DMS114 treated with DMSO at 0.1 percent for 48 hours (cell line): ENCODE measurements around the gene VOPP1.
"Not testable (repeated sequence)": the region's sequence is repeated elsewhere in the genome, so short reads cannot be mapped to it uniquely, and the experiment has no call there.

ENCODE experiments used
- DNase-seq: peaks from one replicate; lab custom pipeline; 2025; ENCODE audit not compliant: unreplicated experiment; lab: John Stamatoyannopoulos, UW

VOPP1 gene

DNA sequence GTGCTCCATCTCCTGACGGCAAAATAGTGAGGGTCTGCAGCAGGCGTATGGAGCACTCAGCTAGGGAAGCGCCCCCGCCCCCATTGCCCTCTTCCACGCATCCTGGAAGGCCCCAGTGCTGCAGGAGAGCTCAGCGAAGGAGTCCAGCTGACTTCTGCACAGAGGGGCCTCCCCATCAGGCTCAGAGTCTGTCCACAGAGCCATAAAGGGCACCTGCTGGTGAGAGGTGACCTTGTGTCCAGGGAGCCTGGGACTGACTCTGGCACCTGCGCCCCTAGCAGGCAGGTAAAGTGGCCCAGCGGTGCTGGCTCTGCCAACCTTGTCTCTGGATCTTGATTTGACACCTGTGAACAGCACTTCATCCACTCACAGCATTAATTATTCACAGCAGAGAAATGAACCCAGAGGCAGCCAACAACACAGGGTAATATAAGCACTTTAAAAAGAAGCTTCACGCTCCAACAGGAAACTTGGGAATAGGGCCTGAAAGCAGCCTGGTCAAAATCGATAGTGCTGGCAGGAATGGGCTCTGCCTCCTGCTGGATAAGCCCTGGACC lies 59.6 kb downstream of the VOPP1 start:
- no peak for DNase-seq

DNA sequence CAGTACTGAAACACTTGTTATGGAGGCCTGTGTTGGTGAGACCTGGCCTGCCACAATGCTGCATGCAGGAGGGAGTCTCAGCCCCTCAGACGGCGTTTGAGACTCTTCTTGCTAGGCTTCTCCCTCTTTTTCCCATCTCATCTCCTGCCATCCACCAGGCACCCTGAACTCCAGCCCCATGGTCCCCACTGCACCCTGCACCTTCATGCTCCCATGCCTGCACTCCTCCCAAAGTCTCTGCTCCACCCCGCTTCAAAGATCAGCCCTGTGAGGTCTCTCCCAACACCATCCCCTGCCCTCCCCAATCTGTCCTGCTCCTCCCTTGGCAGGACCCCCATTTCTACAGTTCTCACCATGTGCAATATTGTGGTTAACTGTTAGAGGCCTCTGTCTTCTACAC lies 61.7 kb downstream of the VOPP1 start:
- no peak for DNase-seq

DNA sequence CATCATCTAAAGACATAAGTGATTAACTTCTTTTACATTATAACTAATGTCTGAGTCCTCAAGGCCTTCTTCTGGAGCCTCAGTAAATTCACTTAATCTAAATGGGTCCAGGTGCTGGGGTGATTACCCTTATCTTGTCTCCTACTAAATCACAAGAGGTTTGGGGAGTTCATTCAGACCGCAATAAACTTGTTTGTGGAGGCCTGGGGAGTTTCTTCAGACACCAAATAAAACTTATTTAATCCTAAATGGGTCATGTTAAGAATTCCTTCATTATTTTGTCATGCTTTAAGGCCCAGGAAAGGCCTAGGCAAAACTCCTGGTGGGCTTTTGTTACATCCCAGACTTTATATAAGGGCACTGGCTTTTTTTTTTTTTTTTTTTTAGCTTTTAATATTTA lies 62.1 kb downstream of the VOPP1 start:
- not testable (repeated sequence) for DNase-seq

DNA sequence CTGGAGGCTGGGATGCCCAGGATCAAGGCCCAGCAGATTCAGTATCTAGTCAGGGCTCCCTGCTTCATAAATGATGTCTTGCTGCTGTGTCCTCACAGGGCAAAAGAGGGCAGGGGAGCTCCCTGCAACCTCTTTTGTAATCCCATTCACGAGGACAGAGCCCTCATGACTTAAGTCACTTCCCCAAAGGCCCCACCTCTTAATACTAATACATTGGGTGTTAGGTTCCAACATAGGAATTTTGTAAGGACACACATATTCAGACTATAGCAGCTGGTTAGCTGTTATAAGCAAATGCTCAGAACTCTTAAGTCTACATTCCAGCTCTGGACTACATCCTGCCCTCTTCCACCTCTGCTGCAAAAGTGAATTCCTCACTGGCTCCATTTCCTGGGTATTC lies 63.0 kb downstream of the VOPP1 start:
- no peak for DNase-seq

DNA sequence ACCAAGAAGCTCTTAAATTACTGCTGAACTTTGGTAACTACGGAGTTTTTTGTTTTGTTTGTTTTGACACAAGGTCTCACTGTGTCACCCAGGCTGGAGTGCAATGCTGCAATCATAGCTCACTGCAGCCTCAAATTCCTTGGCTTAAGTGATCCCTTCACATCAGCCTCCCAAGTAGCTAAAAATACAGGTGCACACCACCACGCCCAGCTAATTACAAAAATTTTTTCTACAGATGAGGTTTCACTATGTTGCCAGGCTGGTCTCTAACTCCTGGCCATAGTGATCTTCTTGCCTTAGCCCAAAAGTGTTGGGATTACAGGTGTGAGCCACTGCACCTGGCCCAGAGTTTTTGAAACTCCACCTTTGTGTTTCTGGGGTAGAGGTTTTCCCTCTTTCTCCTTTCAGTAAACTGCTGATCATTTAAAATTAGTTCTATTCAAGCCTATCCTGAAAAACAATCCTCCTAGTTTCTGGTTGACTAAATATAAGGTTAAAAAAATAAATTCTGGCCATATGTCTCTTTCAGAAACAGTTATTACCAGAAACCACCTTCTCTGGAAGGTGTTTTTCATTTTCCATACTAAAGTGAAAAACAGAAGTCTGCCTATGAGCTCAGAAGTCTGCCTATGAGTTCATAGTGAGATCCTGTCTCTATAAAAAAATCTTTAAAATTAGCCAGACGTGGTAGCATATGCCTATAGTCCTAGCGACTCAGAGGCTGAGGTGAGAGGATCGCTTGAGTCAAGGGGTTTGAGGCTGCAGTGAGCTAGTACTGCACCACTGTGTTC lies 63.9 kb downstream of the VOPP1 start:
- DNase-seq = no peak

DNA sequence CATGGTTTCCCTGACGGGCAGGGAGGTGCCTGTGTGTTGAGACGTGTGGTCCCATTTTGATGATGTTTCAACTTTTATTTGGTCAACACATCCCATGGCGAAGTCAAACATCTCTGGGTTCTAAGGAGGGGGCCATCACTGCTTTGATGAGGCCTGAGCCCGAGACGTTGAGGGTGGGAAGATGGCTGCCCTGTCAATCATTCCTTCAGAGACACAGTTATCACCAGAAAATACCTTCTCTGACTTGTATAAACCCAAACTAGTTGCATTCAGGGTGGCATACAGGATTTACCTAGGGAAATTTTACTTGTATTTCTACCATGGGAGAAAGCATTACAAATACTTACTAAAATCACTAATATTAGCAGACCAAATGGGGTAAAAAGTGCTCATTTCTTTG lies 64.6 kb downstream of the VOPP1 start:
- DNase-seq = no peak

DNA sequence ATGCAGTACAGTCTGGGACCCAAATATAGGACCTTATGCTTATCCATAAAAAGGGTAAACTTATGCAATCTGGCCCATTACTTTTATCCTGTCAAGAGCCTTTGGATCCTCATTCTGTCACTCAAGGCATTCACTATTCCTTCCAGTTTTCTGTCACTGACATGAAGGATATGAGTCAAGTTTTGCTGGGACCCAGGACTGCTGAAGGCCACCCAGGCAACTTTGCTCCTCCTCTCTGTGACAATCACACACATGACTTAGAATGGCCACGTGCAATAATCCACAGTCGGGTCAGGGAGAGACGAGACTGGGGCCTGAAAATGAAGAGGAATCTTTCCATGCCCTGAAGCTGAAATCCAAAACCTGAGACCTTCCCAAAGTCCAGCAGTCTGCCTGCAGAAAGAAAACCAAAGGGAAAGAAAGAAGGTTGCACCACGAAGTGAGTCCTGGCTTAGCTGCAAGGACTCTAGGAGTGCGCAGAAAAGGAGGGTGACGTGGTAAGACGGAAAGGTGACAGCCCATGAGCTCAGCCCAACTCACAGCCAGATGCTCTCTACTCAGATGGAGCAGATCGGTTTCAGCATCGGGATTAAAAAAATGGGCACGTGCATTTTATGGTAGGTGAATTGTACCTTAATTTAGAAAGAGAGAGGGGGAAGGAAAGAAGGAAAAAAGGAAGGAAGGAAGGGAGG lies 67.2 kb downstream of the VOPP1 start:
- no peak for DNase-seq

DNA sequence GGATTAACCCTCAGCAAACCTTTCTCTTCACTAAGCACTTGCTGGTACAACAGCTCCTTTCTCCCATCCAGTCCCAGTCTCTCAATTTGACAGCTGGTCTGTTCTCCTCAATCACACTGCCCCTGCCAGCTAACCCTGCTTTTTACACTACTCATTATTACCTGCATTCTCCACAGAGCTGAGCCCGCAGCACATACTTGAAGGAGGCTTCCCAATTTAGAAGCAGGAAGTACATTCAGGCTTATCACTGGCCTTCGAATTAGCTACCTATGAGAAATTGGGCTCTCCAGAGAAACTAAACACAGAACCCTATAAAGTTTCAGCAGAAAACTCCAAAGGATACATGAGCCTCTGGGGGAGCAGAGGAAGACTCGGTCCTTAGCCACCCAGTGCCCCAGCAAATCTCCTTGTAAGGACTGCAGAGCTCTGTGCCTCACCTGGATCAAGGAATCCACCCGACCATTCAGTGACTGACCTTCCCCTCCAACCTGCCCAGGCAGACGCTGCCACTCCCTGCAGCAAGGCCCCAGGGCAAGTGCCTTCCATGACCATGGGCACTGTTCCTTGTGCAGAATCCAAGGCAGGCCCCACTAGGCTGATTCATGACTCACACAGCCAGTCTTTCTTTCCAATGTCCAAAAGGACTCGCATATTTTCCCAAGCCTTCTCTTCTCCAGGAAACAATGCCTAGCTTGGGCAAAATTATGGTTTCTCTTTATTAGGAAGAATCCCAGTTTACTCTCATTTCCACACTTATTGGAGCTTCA lies 68.0 kb downstream of the VOPP1 start:
- no peak for DNase-seq

DNA sequence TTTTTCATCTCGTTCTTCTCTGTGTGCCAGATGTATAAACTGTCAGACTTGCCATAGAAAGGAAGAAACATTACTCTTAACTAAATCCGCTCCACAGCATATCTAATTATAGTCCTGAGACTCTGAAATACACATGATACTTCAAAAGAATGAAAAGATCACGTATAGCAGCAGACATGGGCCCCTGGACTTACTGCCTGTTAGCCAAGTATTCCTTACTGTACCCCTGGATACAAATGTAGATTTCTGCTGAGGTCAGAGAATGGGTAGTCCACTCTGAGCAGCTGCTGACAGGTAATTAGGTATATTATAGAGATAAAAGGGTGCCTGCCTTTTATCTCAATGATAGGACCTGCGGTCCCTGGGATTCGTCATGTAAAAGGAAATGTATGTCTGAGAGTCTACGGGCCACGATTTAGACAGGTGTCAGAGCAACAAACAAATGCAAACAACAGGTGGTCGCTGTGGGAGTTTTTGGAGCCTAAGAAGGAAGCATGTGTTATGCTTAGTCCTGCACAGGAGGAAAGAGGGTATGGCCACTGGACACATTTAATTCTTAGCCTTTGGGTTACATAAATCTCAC lies 69.4 kb downstream of the VOPP1 start:
- no peak for DNase-seq

DNA sequence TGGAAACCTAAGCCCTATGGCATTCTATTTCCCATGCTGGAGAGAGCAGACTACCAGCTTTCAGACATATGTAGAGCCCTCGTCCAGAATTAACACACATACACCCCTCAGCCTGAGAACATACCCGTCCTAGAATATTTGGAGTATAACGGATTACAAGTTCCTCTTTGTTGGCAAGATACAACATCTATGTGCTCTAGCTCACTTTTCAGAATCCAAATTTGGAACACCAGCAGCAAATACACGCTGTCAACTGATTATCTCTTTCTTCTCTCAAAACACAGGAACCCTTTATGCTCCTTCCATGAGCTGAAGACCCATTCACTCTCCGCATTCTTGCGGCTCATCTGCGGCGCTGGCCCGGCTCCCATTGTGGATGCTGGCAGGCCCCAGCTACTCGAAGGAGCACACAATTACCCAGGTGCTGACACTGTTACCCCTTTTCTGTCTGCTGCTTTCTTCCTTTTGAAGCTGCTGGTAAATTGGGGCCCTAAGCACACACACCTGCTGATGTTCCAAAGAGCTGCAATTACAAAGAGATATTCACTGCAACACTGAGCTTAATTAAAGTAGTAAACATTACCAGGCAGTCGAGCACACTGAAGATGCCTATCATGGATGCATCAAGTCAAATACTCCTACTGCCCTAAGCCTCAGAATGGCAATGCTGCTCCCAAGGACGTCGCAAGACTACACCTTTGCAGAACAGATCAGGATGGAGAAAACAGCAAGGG lies 70.0 kb downstream of the VOPP1 start:
- DNase-seq = no peak

DNA sequence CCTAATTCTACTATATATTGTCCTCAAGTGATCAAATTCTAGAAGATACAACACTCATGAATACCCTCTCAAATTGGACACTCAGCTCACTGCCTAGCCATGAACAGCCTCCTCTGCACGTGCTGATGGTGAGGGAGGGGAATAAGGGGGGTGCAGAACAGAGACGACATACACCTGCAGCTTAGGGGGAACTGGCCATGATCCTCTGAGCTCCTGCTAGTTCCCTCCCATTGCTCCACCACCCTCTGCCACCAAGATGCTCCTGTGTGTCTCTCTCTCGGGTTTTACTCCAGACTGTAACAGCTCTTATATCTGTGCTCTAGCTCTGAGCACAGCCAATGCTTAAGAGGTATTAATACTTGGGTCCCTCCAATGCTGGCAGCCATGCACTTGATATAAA lies 70.7 kb downstream of the VOPP1 start:
- DNase-seq = no peak

DNA sequence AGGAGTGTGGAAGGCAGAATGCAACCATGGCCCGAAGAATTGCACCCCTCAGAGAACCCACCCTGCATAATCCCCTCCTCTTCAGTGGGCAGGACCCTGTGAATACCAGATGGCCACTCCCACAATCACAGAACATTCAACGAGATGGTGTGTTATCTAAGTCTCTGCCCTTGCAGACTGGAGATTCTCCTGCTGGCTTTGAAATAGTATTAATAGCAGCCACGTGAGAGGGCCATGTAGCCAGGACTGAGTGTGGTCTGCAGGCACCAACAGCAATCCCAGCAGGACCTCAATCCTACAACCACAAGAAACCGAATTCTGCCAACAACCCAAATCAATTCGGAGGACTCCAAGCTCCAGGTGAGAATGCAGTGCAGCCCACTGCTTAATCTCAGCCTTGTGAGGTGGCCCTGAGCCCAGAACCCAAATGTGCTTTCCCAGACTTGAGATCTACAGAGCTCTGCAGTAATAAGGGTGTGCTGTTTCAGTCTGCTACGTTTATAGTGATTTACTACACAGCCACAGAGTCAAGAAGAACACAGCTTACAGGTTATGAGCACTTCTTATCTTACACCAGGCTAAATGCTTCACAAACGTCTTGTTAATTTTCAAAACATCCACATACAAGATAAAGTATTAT lies 72.1 kb downstream of the VOPP1 start:
- DNase-seq = no peak

DNA sequence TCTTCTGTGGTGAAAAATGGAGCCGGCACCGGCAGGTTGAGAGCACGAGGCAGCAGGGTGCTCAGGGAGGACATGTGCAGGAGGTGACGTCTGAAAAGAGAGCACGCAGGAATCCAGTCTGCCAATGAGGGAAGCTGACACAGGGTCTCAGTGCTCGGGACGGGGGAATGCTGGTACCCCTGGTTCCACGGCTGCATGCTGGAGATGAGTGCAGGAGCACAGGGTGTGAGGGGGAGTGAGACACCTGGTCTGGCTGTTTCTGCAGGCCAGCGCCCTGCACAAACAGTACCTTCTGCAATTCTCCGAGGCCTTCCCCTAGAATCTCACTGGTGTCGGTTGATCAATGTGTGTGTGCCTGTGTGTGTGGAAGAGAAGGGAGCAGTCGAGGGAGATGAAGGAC lies 72.7 kb downstream of the VOPP1 start:
- DNase-seq = no peak

DNA sequence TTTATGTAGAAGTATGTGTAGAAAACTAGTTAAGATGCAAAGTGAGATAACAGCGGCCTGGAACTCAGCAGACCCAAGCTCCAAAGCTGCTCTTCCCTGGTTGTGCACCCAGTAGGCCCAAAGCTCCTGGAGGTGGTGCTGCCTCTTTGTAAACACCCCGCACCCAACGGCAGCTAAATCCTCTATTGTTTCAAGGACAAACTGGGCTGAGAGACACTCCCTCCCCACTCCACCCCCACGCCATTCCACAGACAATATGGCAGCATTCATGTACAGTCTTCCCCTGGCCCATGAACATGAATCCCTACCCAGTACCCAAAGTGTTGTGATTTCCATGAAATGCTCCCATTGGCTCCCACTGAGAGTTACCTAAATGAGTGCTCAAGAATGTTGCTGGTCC lies 73.5 kb downstream of the VOPP1 start:
- no peak for DNase-seq

DNA sequence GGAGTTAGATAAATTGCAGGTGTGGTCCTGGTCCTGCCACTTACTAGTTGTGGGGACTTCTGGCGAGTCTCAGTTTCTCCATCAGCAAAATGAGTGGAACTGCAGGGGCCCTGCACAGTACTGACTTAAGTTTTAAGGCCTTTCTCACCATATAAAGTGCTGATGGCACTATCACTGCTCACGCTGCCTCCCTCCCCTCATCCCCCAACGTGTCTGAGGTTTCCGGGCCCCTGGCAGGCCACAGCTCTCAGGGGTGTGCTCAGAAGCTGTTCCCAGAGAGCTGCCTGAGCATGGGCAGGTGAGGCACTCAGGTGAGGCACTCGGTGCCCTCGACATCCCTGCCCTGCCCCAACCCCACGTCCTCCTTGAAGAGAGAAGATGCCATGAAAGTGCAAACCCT lies 74.2 kb downstream of the VOPP1 start:
- DNase-seq = no peak

DNA sequence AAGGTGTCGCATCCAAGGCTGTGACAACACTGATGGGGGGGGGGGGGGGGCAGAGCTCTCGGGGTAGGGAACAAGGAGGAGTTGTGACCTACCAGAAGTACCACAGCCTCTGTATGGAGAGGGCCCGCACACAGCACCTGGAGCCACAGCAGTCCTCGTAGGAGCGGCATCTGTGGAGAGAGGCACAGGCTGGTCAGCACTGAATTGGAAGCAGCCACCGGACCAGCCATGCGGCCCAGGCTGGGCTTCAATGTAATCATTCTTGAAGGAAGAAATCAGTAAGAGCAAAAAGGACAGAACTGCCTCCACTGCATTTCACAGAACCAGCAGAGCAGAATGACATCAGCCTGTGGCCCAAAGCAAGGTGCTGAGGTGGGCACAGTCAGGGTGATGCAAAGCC lies 74.8 kb downstream of the VOPP1 start:
- DNase-seq = no peak

DNA sequence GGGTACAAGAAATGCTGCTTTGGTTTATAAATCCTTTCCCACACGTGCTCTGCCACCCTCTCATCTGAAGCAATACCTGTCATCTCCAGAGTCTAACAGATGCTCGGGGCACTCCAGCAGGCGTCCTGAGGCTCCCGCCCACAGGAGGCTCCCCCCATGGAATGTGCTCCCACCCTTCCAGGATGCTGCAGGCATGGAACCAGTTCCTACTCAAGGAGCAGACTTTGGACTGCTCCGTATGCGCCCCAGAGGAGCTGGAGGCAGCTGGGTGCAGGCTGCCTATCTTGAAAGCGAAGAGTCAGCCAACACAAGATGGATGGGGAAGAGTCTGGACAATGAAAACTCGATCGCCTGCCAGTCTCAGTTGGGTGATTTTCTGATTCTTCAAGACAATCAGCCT lies 75.4 kb downstream of the VOPP1 start:
- no peak for DNase-seq

DNA sequence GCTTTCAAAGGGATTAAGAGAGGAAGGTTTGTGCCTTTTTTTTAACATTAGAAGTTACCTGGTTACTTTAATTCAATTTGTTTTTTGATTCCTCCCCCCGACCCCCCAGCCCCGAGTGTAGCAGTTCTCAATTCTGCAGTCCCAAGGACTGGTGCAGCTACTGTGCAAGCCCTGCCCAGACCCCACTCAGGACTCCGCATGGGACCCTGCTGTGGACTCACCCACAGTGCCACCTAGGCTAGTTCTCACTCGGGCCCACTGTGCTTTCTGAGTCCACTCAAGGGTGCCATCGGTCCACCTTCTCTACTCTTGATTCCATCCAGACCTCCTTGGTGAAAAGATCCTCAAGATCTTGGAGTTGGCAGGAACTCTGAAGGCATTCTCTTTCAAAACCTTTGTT lies 77.4 kb downstream of the VOPP1 start:
- no peak for DNase-seq

DNA sequence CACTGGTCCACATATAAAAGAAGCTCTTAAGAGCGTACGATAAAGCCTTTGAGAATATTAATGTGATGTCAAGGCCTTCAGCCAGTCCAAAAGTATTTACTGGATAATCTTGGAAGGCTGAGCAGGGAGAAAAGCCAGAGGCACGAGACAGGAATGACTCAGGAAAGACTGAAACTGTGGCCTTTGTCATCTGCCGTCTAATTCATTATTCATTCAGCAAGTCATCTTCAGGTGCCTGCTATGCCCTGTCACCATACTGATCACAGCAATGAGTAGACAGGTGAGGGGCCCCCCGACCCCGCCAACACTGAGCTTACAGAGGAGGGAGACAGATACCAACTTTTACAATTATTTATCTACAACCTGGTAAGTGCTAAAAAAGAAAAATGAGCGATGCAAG lies 78.9 kb downstream of the VOPP1 start:
- no peak for DNase-seq

DNA sequence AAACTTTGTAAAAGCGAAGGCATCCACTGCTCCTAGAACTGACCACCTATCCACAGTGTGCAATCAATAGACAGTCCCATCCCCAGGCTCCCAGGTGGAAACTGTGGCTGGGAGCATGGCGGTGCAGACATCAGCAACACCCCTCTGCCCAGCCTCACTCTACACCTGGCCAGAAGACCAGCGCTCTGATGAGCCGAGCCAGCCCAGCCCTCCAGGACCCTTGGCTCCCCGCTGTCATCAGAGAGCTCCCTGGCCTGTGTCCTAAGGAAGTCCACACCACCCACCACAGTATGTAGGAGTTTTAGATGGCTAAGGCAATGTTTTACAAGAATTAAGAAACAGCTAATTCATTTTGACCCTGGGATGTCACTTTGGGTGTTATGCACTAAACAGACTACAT lies 81.0 kb downstream of the VOPP1 start:
- DNase-seq = no peak
